HTR-8/SVneo (cell line): ENCODE data around the gene IQSEC1.

Experiments used
- DNase-seq: peaks from one replicate; pipeline ENCODE4 v3.0.0; 2011; ENCODE audit warnings: low spot score, mixed read lengths; ENCODE audit not compliant: insufficient read length
- FAIRE-seq: peaks from 2 replicates; lab custom pipeline; 2011; peaks lifted over from hg19 to GRCh38; lab: Jason Lieb, UNC

IQSEC1 gene

GRCh38 chr3:12926660-12927059, 146.6 kb downstream of the IQSEC1 start:
- DNase-seq: no peak
- FAIRE-seq: no peak

GRCh38 chr3:12925648-12926047, 147.6 kb downstream of the IQSEC1 start:
- FAIRE-seq: no peak
- DNase-seq: no peak

- DNase-seq (no peak), FAIRE-seq (no peak)
Observed at GRCh38 chr3:12924437-12924836, 148.8 kb downstream of the IQSEC1 start.

GRCh38 chr3:12922881-12923431, 150.3 kb downstream of the IQSEC1 start:
- FAIRE-seq: no peak
- no peak for DNase-seq

GRCh38 chr3:12922306-12922705, 150.9 kb downstream of the IQSEC1 start:
- FAIRE-seq (no peak), DNase-seq (no peak)

- DNase-seq (no peak), FAIRE-seq (no peak)
Observed at GRCh38 chr3:12921736-12922135, 151.5 kb downstream of the IQSEC1 start.

- FAIRE-seq: no peak
- DNase-seq: no peak
Observed at GRCh38 chr3:12920967-12921366, 152.3 kb downstream of the IQSEC1 start.

GRCh38 chr3:12919205-12919604, 154.0 kb downstream of the IQSEC1 start:
- FAIRE-seq: no peak
- no peak for DNase-seq

GRCh38 chr3:12918231-12918630, 155.0 kb downstream of the IQSEC1 start:
- no peak for DNase-seq
- FAIRE-seq: no peak

GRCh38 chr3:12916159-12916558, 157.1 kb downstream of the IQSEC1 start:
- FAIRE-seq (peak; percentile 26), DNase-seq (no peak)

GRCh38 chr3:12914088-12914487, 159.1 kb downstream of the IQSEC1 start:
- DNase-seq (no peak), FAIRE-seq (no peak)

- FAIRE-seq: no peak
- DNase-seq: no peak
Observed at GRCh38 chr3:12911881-12912415, 161.3 kb downstream of the IQSEC1 start.

GRCh38 chr3:12910356-12911099, 162.7 kb downstream of the IQSEC1 start:
- DNase-seq: no peak
- no peak for FAIRE-seq

- DNase-seq (no peak), FAIRE-seq (no peak)
Observed at GRCh38 chr3:12909710-12910109, 163.5 kb downstream of the IQSEC1 start.

GRCh38 chr3:12908859-12909258, 164.4 kb downstream of the IQSEC1 start:
- FAIRE-seq (no peak), DNase-seq (no peak)

- FAIRE-seq (no peak), DNase-seq (no peak)
Observed at GRCh38 chr3:12908136-12908730, 165.0 kb downstream of the IQSEC1 start.

GRCh38 chr3:12907729-12908128, 165.5 kb downstream of the IQSEC1 start:
- DNase-seq (no peak), FAIRE-seq (no peak)

GRCh38 chr3:12907296-12907695, 165.9 kb downstream of the IQSEC1 start:
- DNase-seq (no peak), FAIRE-seq (no peak)

- FAIRE-seq (no peak), DNase-seq (no peak)
Observed at GRCh38 chr3:12906916-12907290, 166.3 kb downstream of the IQSEC1 start.

- no peak for FAIRE-seq
Observed at GRCh38 chr3:12906141-12906915, 166.9 kb downstream of the IQSEC1 start.

More at GRCh38 chr3:12906141-12906915, 166.9 kb downstream of the IQSEC1 start:
- no peak for DNase-seq
